Loucy (cell line): Measurements from ENCODE around the gene DRAM1.
"Not testable (repeated sequence)": the region's sequence is repeated elsewhere in the genome, so short reads cannot be mapped to it uniquely, and the experiment has no call there.

Source experiments
- H2AFZ ChIP-seq: fragments of 200-600 bp; sonication (generic); 2 replicates; pipeline ENCODE4 v1.6.0; 2016; ENCODE audit warnings: antibody characterized with exemption, mild to moderate bottlenecking, low read length, moderate library complexity
- H3F3A ChIP-seq: fragments of 200-600 bp; 2 replicates; pipeline ENCODE4 v1.6.0; 2016; ENCODE audit warnings: antibody characterized with exemption, low read depth, mild to moderate bottlenecking
- H3K27me3 ChIP-seq: fragments of 200-600 bp; sonication (generic); 2 replicates; pipeline ENCODE4 v1.6.1; 2014; ENCODE audit warnings: low read length, mild to moderate bottlenecking; ENCODE audit not compliant: insufficient read depth, poor library complexity, severe bottlenecking
- H3K36me3 ChIP-seq: fragments of 200-600 bp; sonication (generic); 2 replicates; pipeline ENCODE4 v1.6.1; 2016; ENCODE audit warnings: low read length; ENCODE audit not compliant: insufficient read depth
- H3K4me1 ChIP-seq: fragments of 200-600 bp; sonication (generic); 2 replicates; pipeline ENCODE4 v1.5.1; 2014; ENCODE audit warnings: low read length, mild to moderate bottlenecking; ENCODE audit not compliant: insufficient read depth, poor library complexity, severe bottlenecking
- H3K4me2 ChIP-seq: fragments of 200-600 bp; sonication (generic); 2 replicates; pipeline ENCODE4 v1.6.0; 2014; ENCODE audit warnings: antibody characterized with exemption, low read length, low read depth, mild to moderate bottlenecking; ENCODE audit not compliant: poor library complexity, severe bottlenecking
- H3K4me3 ChIP-seq: fragments of 200-600 bp; sonication (generic); 2 replicates; pipeline ENCODE4 v1.5.1; 2014; ENCODE audit warnings: low read length, mild to moderate bottlenecking, mixed read lengths; ENCODE audit not compliant: poor library complexity, severe bottlenecking
- H3K79me2 ChIP-seq: fragments of 200-600 bp; sonication (generic); 2 replicates; pipeline ENCODE4 v1.6.1; 2014; ENCODE audit warnings: low read length; ENCODE audit not compliant: insufficient read depth
- H3K9ac ChIP-seq: fragments of 200-600 bp; sonication (generic); 2 replicates; pipeline ENCODE4 v1.6.0; 2014; ENCODE audit warnings: mild to moderate bottlenecking, low read depth, low read length, moderate library complexity; ENCODE audit not compliant: poor library complexity, severe bottlenecking
- H3K9me2 ChIP-seq: fragments of 200-600 bp; sonication (generic); replicated peaks from 2 replicates; pipeline ENCODE4 v1.6.1; 2016; ENCODE audit warnings: low read depth, low read length, mixed read lengths
- H3K9me3 ChIP-seq: fragments of 200-600 bp; sonication (generic); 2 replicates; pipeline ENCODE4 v1.6.1; 2014; ENCODE audit warnings: mild to moderate bottlenecking, antibody characterized with exemption, low read length, low read depth; ENCODE audit not compliant: insufficient read depth
- H4K20me1 ChIP-seq: fragments of 200-600 bp; sonication (generic); 2 replicates; pipeline ENCODE4 v1.6.0; 2014; ENCODE audit warnings: antibody characterized with exemption, low read length, mild to moderate bottlenecking; ENCODE audit not compliant: insufficient read depth, poor library complexity, severe bottlenecking
- CTCF ChIP-seq: fragments of 200-600 bp; sonication (generic); conservative IDR thresholded peaks from 2 replicates; pipeline ENCODE4 v1.5.1; 2014; ENCODE audit warnings: mild to moderate bottlenecking, antibody characterized with exemption, low read length
- EZH2phosphoT487 ChIP-seq: fragments of 200-600 bp; IDR thresholded peaks from 2 replicates; pipeline ENCODE4 v1.6.1; 2018; ENCODE audit warnings: antibody characterized with exemption, mild to moderate bottlenecking, moderate library complexity, borderline replicate concordance

Gene DRAM1

GRCh38 chr12:101857043-101857558 lies 20.3 kb upstream of the DRAM1 start:
- peaks cover 24% of the 10 kb centered on the region for H3K4me1 ChIP-seq
- no peaks in the 10 kb centered on the region for H3K36me3 ChIP-seq
- peak overlapping the region; percentile 17; the same call in 1 of the 2 replicates for H2AFZ ChIP-seq
- no peaks in the 10 kb centered on the region for H3K9me2 ChIP-seq
- no peak overlapping the region for H3K4me3 ChIP-seq
- no peak for TF ChIP-seq CTCF
- no peak for TF ChIP-seq EZH2phosphoT487
- H3K9me3 ChIP-seq: no peaks in the 10 kb centered on the region
- H3K27me3 ChIP-seq: no peaks in the 10 kb centered on the region
- peaks cover 11% of the 10 kb centered on the region; the same call in 1 of the 2 replicates for H3F3A ChIP-seq
- H4K20me1 ChIP-seq: no peaks in the 10 kb centered on the region
- no peak overlapping the region for H3K9ac ChIP-seq
- no peaks in the 10 kb centered on the region for H3K79me2 ChIP-seq
- H3K4me2 ChIP-seq: no peak overlapping the region

GRCh38 chr12:101858361-101858760 lies 19.0 kb upstream of the DRAM1 start:
- no peaks in the 10 kb centered on the region for H3K36me3 ChIP-seq
- TF ChIP-seq CTCF (no peak), EZH2phosphoT487 (no peak)
- no peaks in the 10 kb centered on the region for H4K20me1 ChIP-seq
- H3K4me1 ChIP-seq: peaks cover 24% of the 10 kb centered on the region
- no peaks in the 10 kb centered on the region for H3K9me3 ChIP-seq
- H3K27me3 ChIP-seq: no peaks in the 10 kb centered on the region
- no peaks in the 10 kb centered on the region for H3K9me2 ChIP-seq
- H3K9ac ChIP-seq: no peak overlapping the region
- H3K4me3 ChIP-seq: no peak overlapping the region
- no peak overlapping the region for H3K4me2 ChIP-seq
- no peak overlapping the region for H2AFZ ChIP-seq
- no peaks in the 10 kb centered on the region for H3K79me2 ChIP-seq
- H3F3A ChIP-seq: peaks cover 11% of the 10 kb centered on the region; the same call in 1 of the 2 replicates

GRCh38 chr12:101859664-101860607 lies 17.4 kb upstream of the DRAM1 start:
- Histone ChIP-seq H3F3A (peaks cover 9% of the 10 kb centered on the region; the same call in 1 of the 2 replicates), H3K4me1 (peaks cover 20% of the 10 kb centered on the region), H3K9me2 (no peaks in the 10 kb centered on the region), H3K79me2 (no peaks in the 10 kb centered on the region), H3K36me3 (no peaks in the 10 kb centered on the region), H3K27me3 (no peaks in the 10 kb centered on the region), H4K20me1 (no peaks in the 10 kb centered on the region), H3K4me2 (no peak overlapping the region), H3K9me3 (no peaks in the 10 kb centered on the region), H2AFZ (no peak overlapping the region), H3K9ac (no peak overlapping the region), H3K4me3 (no peak overlapping the region)
- TF ChIP-seq CTCF (no peak), EZH2phosphoT487 (no peak)

GRCh38 chr12:101861688-101862087 lies 15.7 kb upstream of the DRAM1 start:
- not testable (repeated sequence) for H3K9me2 ChIP-seq, H3K79me2 ChIP-seq, H3K4me2 ChIP-seq, H3K9me3 ChIP-seq, H3K4me1 ChIP-seq, H3K27me3 ChIP-seq, H3K4me3 ChIP-seq, H3K9ac ChIP-seq, H2AFZ ChIP-seq, H3F3A ChIP-seq, H4K20me1 ChIP-seq, H3K36me3 ChIP-seq
